HepG2 (cell line): ENCODE results near the gene SLC29A2. TPM values are rescaled to one million over a fixed set of nuclear protein-coding genes. Genes with fewer than 3 reads are reported as not detected.

Experiments used
- ATAC-seq: fragments of 200-7000 bp; cut with Tn5 transposase; 3 replicates; pipeline ENCODE4 v1.9.1; 2020; ENCODE audit warnings: mild to moderate bottlenecking, moderate library complexity
- BruUV-seq: library from RNA; stranded (reverse); fragments of 400-500 nt; replicated peaks from 2 replicates; lab custom pipeline; 2021; lab: Mats Ljungman, UMichigan
- CTCF ChIA-PET: fragments of 300-600 bp; formaldehyde crosslinking; extraction: SDS; loops from one replicate; lab custom pipeline; 2021; ENCODE audit warnings: low total read pairs, inconsistent platforms, low intra/inter-chr PET ratio; lab: Yijun Ruan, JAX
- POLR2A ChIA-PET: fragments of 350-600 bp; sonication (Branson Sonifier 250); formaldehyde crosslinking; loops from one replicate; lab custom pipeline; 2020; ENCODE audit warnings: antibody characterized with exemption, inconsistent platforms; lab: Yijun Ruan, JAX
- DNase-seq: peaks from one replicate; pipeline ENCODE4 v3.0.0-alpha.2; 2015; ENCODE audit warnings: low spot score
- FAIRE-seq: peaks from 3 replicates; lab custom pipeline; 2011; peaks lifted over from hg19 to GRCh38; lab: Jason Lieb, UNC
- H2AFZ ChIP-seq: one replicate; pipeline ENCODE4 v1.6.1; 2011; ENCODE audit warnings: low read length, inconsistent platforms
- H3K27ac ChIP-seq: fragments of 300-600 bp; 3 replicates; pipeline ENCODE4 v1.8.0; 2011; ENCODE audit warnings: mixed run types, mild to moderate bottlenecking, mixed read lengths, low read length, inconsistent platforms; ENCODE audit not compliant: insufficient read depth; ENCODE audit errors: extremely low read length
- H3K27me3 ChIP-seq, 2 experiments: fragments of 200-600 bp in 1 of 2; 2 replicates in 1 of 2; 3 replicates in 1 of 2; pipeline versions ENCODE4 v1.6.0 to v1.8.0; 2011; ENCODE audit warnings: low read length in 2 of 2, mild to moderate bottlenecking in 2 of 2, moderate library complexity in 2 of 2, inconsistent platforms in 1 of 2; ENCODE audit not compliant: insufficient read depth in 2 of 2, control insufficient read depth in 1 of 2
- H3K36me3 ChIP-seq, 2 experiments: fragments of 200-600 bp in 1 of 2; replicated peaks in 1 of 2; 2 replicates in 1 of 2; 3 replicates in 1 of 2; pipeline versions ENCODE4 v1.5.1 to v1.8.0; 2011; ENCODE audit warnings: low read length in 2 of 2, inconsistent platforms in 1 of 2; ENCODE audit not compliant: insufficient read depth in 2 of 2, control insufficient read depth in 1 of 2
- H3K4me1 ChIP-seq: 2 replicates; pipeline ENCODE4 v1.5.1; 2012; ENCODE audit warnings: low read length, inconsistent platforms; ENCODE audit not compliant: insufficient read depth
- H3K4me2 ChIP-seq: 2 replicates; pipeline ENCODE4 v1.6.0; 2011; ENCODE audit warnings: low read depth, low read length, inconsistent platforms
- H3K4me3 ChIP-seq, 3 experiments: fragments of 200-600 bp in 1 of 3; sonication (generic), shearing (Covaris generic) in 1 of 3; replicated peaks in 1 of 3; 2 replicates each; pipeline ENCODE4 v1.5.1; 2011 to 2016; ENCODE audit warnings: low read length in 3 of 3, inconsistent platforms in 2 of 3, low read depth in 2 of 3, mild to moderate bottlenecking in 2 of 3, control low read depth in 1 of 3, mixed read lengths in 1 of 3; ENCODE audit not compliant: insufficient read depth in 1 of 3
- H3K79me2 ChIP-seq: one replicate; pipeline ENCODE4 v1.6.1; 2011; ENCODE audit warnings: low read length, inconsistent platforms; ENCODE audit not compliant: insufficient read depth
- H3K9ac ChIP-seq: 2 replicates; pipeline ENCODE4 v1.6.0; 2011; ENCODE audit warnings: mild to moderate bottlenecking, low read depth, low read length, inconsistent platforms; ENCODE audit not compliant: insufficient read depth
- H3K9me3 ChIP-seq: 2 replicates; pipeline ENCODE4 v1.5.1; 2012; ENCODE audit warnings: mild to moderate bottlenecking, low read length
- H4K20me1 ChIP-seq: 2 replicates; pipeline ENCODE4 v1.6.0; 2011; ENCODE audit warnings: inconsistent platforms, mild to moderate bottlenecking, low read length, moderate library complexity; ENCODE audit not compliant: insufficient read depth
- ELF4 ChIP-seq: sonication (generic); formaldehyde crosslinking; IDR thresholded peaks from 2 replicates; pipeline ENCODE4 v1.5.0; 2020; ENCODE audit warnings: missing genetic modification reagents, mild to moderate bottlenecking, moderate library complexity, borderline replicate concordance
- FLYWCH1 ChIP-seq: sonication (generic); formaldehyde crosslinking; IDR thresholded peaks from 2 replicates; pipeline ENCODE4 v1.8.1; 2023; ENCODE audit warnings: mild to moderate bottlenecking, missing genetic modification reagents
- FOXK1 ChIP-seq: sonication (generic); formaldehyde crosslinking; IDR thresholded peaks from 2 replicates; pipeline ENCODE4 v1.4.0; 2020; ENCODE audit warnings: low read depth, missing genetic modification reagents, borderline replicate concordance
- FOXP1 ChIP-seq, 2 experiments: fragments of 450-650 bp in 1 of 2; IDR thresholded peaks; 2 replicates each; pipeline ENCODE4 v1.6.1; 2017 to 2018; ENCODE audit warnings: antibody characterized with exemption in 1 of 2
- HDAC1 ChIP-seq: sonication (generic); formaldehyde crosslinking; IDR thresholded peaks from 2 replicates; pipeline ENCODE4 v1.5.1; 2020; ENCODE audit warnings: mild to moderate bottlenecking, missing genetic modification reagents
- HIVEP1 ChIP-seq: sonication (generic); formaldehyde crosslinking; IDR thresholded peaks from 2 replicates; pipeline ENCODE4 v1.4.0; 2020; ENCODE audit warnings: mild to moderate bottlenecking, missing genetic modification reagents
- HMGA1 ChIP-seq: sonication (generic); formaldehyde crosslinking; conservative IDR thresholded peaks from 2 replicates; pipeline ENCODE4 v1.4.0; 2020; ENCODE audit warnings: missing genetic modification reagents
- IRF2 ChIP-seq: IDR thresholded peaks from 2 replicates; pipeline ENCODE4 v1.6.1; 2018; ENCODE audit warnings: missing genetic modification reagents, missing compliant biosample characterization
- MXD1 ChIP-seq: sonication (generic); formaldehyde crosslinking; IDR thresholded peaks from 2 replicates; pipeline ENCODE4 v1.4.0; 2020; ENCODE audit warnings: mild to moderate bottlenecking, missing genetic modification reagents
- NCOA5 ChIP-seq: sonication (generic); formaldehyde crosslinking; IDR thresholded peaks from 2 replicates; pipeline ENCODE4 v1.4.0; 2020; ENCODE audit warnings: missing genetic modification reagents
- PCBP1 ChIP-seq: fragments of 200-400 bp; formaldehyde crosslinking; IDR thresholded peaks from 2 replicates; pipeline ENCODE4 v1.6.1; 2017; ENCODE audit warnings: mild to moderate bottlenecking, low read depth, low read length, borderline replicate concordance
- TCF7 ChIP-seq: sonication (generic); IDR thresholded peaks from 2 replicates; pipeline ENCODE4 v1.6.1; 2016; ENCODE audit warnings: antibody characterized with exemption, low read depth
- THAP11 ChIP-seq: IDR thresholded peaks from 2 replicates; pipeline ENCODE4 v1.6.1; 2016; ENCODE audit warnings: missing biosample characterization, missing genetic modification reagents
- ZFP41 ChIP-seq: sonication (generic); formaldehyde crosslinking; IDR thresholded peaks from 2 replicates; pipeline ENCODE4 v1.4.0; 2020; ENCODE audit warnings: mild to moderate bottlenecking, missing genetic modification reagents, borderline replicate concordance
- ZNF224 ChIP-seq: sonication (generic); formaldehyde crosslinking; IDR thresholded peaks from 2 replicates; pipeline ENCODE4 v1.5.0; 2020; ENCODE audit warnings: mild to moderate bottlenecking, missing genetic modification reagents
- ZNF543 ChIP-seq: sonication (generic); formaldehyde crosslinking; IDR thresholded peaks from 2 replicates; pipeline ENCODE4 v1.4.0; 2020; ENCODE audit warnings: mild to moderate bottlenecking, missing genetic modification reagents
- ZNF558 ChIP-seq: sonication (generic); formaldehyde crosslinking; IDR thresholded peaks from 2 replicates; pipeline ENCODE4 v1.9.0; 2022; ENCODE audit warnings: mild to moderate bottlenecking, missing genetic modification reagents, borderline replicate concordance
- ZNF883 ChIP-seq: sonication (generic); formaldehyde crosslinking; IDR thresholded peaks from 2 replicates; pipeline ENCODE4 v1.5.1; 2020; ENCODE audit warnings: mild to moderate bottlenecking, missing genetic modification reagents; ENCODE audit errors: not compliant biosample characterization
- WGBS: methylation state at CpG from one replicate; pipeline ENCODE4 v1.1.6; 2017; ENCODE audit warnings: low lambda C conversion rate; 5-methylcytosine and 5-hydroxymethylcytosine counted together
- in situ Hi-C: cut with HindIII; loops from 2 replicates; pipeline ENCODE4 v1.10.0; 2017; ENCODE audit warnings: low pct_unique_long_range_greater_than_20kb; ENCODE audit not compliant: extremely low pct_ligation_motif_present
- intact Hi-C: fragments of 100-400 bp; cut with micrococcal nuclease; formaldehyde crosslinking; loops from one replicate; pipeline ENCODE4 v1.10.0; 2022; ENCODE audit not compliant: unreplicated experiment
- polyA plus RNA-seq, 8 experiments: library from polyadenylated mRNA; depleted of rRNA in 3 of 8; stranded (reverse) in 7 of 8; unstranded in 1 of 8; fragments of >200 nt; fragmentation: Illumina TruSeq in 4 of 8; extraction: Trizol in 4 of 8; gene quantifications; 2 replicates each; pipeline versions ENCODE4 v1.2.1 to v1.2.3, GENCODE V29; 2011 to 2016; ENCODE audit warnings: low read depth in 4 of 8, missing spikeins in 1 of 8, mixed read lengths in 1 of 8; ENCODE audit not compliant: insufficient read depth in 1 of 8
- total RNA-seq, 5 experiments: library from RNA; depleted of rRNA; stranded (reverse); fragments of >200 nt; fragmentation: Illumina TruSeq; extraction: Trizol; gene quantifications; 2 replicates each; pipeline ENCODE4 v1.2.3, GENCODE V29; 2016; ENCODE audit warnings: low read depth in 1 of 5

SLC29A2 gene
- total and polyA plus RNA-seq, 2 of the 13 experiments (the other 11 are each of a cell fraction or from before 2014, with no cell fraction given) = 0.63 to 0.66 TPM

- BruUV-seq = no TSS peak
- H3K27ac ChIP-seq = peak overlapping the region; percentile 63
- H3K4me1 ChIP-seq = peaks cover 19% of the 10 kb centered on the region
- intact Hi-C loops = no loop called here
- no peak overlapping the region for H2AFZ ChIP-seq
- no peak for DNase-seq
- POLR2A ChIA-PET = interaction anchor here (1.1 to 3.6 kb wide), 3 partner anchors 10 to 25 kb away, joined by 5 to 59 read pairs (median 5); partner anchors contain the start of gene B4GAT1
- H3K9me3 ChIP-seq = no peaks in the 10 kb centered on the region
- peaks cover 19 to 29% of the 10 kb centered on the region in 2 experiments; a peak in 4 of 5 replicates for H3K36me3 ChIP-seq
- 90% methylated on average over 3 of the region's 18 CpGs for WGBS
- no peak overlapping the region for H3K4me3 ChIP-seq
- H3K27me3 ChIP-seq = no peaks in the 10 kb centered on the region
- CTCF ChIA-PET = interaction anchor here (0.8 to 2.1 kb wide), 3 partner anchors 9 to 115 kb away, joined by 3 to 32 read pairs (median 5); no protein-coding TSS in a partner anchor
- no peak overlapping the region for H3K4me2 ChIP-seq
- FAIRE-seq = no peak
- no peak for ATAC-seq
- H3K9ac ChIP-seq = no peak overlapping the region
- TF ChIP-seq HIVEP1 (CRISPR knock-in tag) = no peak
- TF ChIP-seq FOXP1 (IDR thresholded peaks at IDR 0.05) = no peak
- no peak for TF ChIP-seq FOXP1 (CRISPR knock-in tag; IDR thresholded peaks at IDR 0.05)
- TF ChIP-seq ZFP41 (CRISPR knock-in tag) = no peak
- no peak for TF ChIP-seq PCBP1
- TF ChIP-seq ELF4 (CRISPR knock-in tag) = no peak
- no peak for TF ChIP-seq TCF7
- no peak for TF ChIP-seq THAP11 (CRISPR knock-in tag)
- no peak for TF ChIP-seq HDAC1 (CRISPR knock-in tag)
- TF ChIP-seq HMGA1 = no peak
- TF ChIP-seq FOXK1 (CRISPR knock-in tag) = no peak
- TF ChIP-seq FLYWCH1 (CRISPR knock-in tag) = no peak
- no peak for TF ChIP-seq ZNF543 (CRISPR knock-in tag)
- TF ChIP-seq NCOA5 = no peak
- no peak for TF ChIP-seq IRF2 (CRISPR knock-in tag)
- no peak for TF ChIP-seq ZNF883 (CRISPR knock-in tag)
- no peak for TF ChIP-seq ZNF558 (CRISPR knock-in tag)
- no peak for TF ChIP-seq MXD1 (CRISPR knock-in tag)
- TF ChIP-seq ZNF224 = no peak
- H4K20me1 ChIP-seq = no peaks in the 10 kb centered on the region
- H3K79me2 ChIP-seq = no peaks in the 10 kb centered on the region
- in situ Hi-C loops = no loop called here
These were observed 34.3 kb downstream of the SLC29A2 start for GRCh38 chr11:66337103-66337899.
